ELR (cell line): ENCODE results near the gene DRGX.

Source experiments
- DNase-seq: peaks from one replicate; pipeline ENCODE4 v3.0.0-alpha.2; 2015; ENCODE audit warnings: low read depth

The DRGX gene

DNA sequence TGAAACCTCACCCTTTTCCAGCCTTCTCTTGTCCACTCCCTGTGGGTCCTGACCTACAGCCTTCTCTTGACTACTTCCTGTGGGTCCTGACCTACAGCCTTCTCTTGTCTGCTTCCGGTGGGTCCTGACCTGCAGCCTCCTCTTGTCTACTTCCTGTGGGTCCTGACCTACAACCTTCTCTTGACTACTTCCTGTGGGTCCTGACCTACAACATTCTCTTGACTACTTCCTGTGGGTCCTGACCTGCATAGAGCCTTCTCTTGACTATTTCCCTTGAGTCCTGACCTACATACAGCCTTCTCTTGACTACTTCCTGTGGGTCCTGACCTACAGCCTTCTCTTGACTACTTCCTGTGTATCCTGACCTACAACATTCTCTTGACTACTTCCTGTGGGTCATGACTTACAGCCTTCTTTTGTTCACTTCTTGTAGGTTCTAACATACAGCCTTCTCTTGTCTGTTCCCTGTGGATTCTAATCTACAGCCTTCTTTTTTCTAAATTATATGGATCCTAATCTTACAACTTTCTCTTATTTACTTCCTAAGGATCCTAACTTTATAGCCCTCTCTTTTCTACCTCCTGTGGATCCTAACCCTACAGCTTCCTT is 60.4 kb downstream of the DRGX start:
- no peak for DNase-seq

DNA sequence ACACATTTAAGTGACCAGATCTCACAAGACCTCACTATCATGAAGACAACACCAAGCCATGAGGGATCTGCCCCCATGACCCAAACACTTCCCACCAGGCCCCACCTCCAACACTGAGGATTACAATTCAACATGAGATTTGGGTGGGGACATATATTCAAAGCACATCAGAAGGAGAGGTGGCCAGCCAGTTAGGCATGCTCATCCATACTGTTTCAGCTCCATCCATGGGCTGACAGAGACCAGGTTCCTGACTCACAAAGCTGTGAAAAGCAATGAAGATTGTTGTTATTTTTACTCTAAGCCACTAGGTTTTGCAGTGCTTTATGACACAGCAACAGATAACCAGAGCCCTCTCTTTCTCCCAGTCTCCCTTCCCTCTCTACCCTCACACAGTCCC is 60.9 kb downstream of the DRGX start:
- DNase-seq, result no peak

GRCh38 chr10:49333192-49333591 is 62.7 kb downstream of the DRGX start:
- DNase-seq, result no peak

DNA sequence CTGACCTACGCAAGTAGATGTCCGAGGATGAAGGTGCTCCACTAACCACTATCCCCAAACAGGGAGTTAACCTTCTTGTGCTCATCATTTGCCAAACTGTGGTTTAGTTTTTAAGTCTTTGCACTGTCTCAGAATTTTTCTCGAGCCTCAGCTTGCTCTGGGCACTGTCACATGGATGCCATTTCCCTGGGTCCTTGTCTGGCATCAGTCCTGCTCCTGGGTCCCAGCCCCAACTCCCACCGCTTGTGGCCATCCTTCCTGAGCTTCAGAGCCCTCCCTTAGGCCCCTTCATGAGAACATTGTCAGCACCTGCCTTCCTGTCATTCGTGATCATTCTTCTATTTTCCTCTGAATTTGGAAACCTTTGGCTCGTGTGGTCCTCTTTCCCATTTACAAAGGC is 63.1 kb downstream of the DRGX start:
- DNase-seq, result no peak

DNA sequence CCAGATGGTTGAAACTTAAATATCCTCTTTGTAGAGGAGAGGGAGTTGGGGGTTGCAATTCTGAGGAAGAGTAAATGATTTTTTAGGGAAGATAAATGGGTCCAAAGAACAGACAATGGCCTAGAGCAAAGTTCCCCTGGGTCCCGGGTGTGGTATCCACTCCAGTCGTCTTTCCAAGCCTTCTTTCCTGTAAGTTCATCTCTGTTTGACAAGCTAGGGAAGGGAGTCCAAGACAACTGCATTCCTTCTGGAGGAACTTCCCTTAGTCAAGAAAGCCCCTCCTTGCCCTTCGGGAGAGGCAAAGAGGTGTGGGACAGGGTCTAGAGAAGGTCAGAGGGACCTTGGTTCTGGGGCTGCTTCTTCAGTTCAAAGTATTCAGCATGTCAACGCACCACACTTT is 63.6 kb downstream of the DRGX start:
- DNase-seq, result no peak

DNA sequence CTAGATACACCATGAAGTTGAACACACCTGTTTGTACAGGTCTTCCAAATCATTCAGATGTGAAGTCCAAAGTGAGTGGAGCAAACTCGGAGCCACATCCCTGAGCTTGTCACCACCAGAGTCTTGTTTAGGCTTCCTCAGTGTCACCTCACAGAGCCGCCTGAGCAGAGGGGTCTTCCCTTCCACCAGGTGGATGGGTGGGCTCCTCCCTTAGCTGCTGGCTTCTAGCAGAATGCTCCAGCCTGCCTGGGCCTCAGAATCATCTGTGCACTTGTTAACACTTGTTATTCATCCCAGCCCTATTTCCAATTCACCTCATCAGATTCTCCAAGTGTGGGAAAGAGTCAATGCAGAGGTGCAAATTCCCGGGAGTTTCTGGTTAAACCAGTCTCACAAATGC is 64.5 kb downstream of the DRGX start:
- DNase-seq, result no peak

DNA sequence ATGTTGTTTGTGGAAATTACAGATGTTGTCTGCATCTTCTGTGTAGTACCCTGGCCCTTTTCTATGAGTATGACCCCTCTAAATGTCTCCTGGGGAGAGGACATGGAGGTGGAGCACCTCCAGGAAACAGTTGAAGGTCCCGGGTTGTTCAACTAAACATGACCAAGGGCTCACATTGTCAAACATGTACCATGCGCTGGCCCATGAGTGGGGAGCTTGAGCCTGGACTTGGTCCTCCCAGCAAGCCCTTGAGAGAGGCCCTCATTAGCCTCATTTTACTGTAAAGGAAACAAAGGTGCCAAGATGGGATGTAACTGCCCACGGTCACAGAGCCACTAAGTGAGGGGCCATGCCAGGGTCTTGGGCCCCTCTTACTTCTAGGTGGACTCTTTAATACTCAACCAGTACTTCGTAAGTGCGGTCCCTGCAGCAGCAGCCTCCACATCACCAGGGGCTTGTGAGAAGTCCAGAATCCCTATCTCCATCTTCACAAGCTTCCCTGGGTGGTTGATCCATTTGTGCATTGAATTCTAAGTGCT is 65.7 kb downstream of the DRGX start:
- no peak for DNase-seq

DNA sequence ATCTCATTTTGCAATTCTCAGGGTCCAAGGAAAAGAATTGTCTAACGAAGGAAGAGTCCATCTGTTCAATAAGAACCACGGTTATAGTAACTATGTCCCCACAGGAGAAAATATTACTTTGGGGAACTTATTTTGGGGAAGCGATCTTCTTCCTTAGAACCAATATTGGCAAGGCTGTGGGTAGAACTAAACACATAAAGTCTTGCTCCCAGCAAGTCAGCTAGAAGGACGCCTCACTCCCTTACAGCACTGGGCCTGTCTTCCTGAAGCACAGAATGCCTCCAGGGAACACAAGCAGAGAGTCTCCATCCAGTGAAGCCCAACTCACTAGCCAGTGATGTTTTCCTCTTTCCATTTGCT is 66.8 kb downstream of the DRGX start:
- DNase-seq, result no peak

- DNase-seq, result no peak
Measured at GRCh38 chr10:49328401-49329145, 67.3 kb downstream of the DRGX start.

GRCh38 chr10:49327036-49327813 is 68.7 kb downstream of the DRGX start:
- DNase-seq, result no peak

- DNase-seq, result no peak
Measured at GRCh38 chr10:49325916-49326783, 69.7 kb downstream of the DRGX start.

DNA sequence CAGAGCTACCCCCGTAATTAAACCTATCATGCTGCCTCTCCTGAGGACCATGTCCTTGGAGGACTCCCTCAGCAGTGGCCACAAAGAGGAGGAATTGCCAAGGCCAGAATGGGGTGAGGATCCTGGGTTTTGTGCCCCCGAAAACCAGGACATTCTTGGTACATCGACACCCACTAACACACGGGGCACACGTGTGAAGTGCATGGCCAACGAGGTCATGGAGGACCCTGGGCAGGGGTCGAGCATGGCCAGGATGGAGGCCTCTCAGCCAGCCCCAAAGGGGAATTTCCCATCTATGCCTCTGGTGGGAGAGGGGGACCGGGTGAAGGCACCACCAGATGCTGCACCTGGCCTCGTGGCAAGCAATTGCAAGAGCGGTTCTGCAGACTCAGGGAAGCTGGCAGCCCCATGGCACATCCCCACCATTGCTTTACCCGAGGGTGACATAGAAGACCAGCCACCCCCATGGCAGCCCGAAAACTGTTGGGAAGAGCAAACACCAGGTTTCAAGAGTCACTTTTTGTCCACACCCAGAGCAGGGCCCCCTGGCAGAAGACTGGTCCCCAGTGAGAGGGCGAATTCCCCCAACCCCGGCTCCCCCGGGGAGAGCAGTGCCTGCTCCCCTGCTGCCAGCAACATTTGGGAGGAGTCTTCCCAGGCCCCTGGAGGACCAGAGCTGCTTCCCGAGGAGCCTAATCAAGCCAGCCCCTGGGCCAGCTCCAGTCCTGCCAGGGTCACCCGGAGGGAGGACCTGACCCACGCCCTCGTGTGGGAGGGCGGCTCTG is 70.6 kb downstream of the DRGX start:
- no peak for DNase-seq

GRCh38 chr10:49324711-49325110 is 71.2 kb downstream of the DRGX start:
- peak; percentile 27 for DNase-seq

DNA sequence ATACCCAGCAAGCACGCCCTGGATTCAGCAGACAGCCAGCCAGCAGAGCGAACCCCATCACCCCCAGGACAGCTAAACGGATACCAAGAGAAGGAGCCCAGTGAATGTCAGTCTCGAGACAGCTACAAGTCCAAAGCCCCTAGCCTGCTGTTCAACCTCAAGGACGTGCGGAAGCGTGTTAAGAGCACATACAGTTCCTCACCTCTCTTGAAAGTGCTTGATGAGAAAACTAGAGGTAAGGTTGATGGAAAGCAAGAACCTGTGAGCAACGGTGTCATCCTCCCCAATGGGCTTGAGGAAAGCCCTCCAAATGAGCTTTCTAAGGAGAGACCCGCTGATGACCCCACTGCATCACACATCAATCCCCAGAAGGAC is 72.0 kb downstream of the DRGX start:
- no peak for DNase-seq

- DNase-seq, result no peak
Measured at GRCh38 chr10:49323171-49323895, 72.6 kb downstream of the DRGX start.

DNA sequence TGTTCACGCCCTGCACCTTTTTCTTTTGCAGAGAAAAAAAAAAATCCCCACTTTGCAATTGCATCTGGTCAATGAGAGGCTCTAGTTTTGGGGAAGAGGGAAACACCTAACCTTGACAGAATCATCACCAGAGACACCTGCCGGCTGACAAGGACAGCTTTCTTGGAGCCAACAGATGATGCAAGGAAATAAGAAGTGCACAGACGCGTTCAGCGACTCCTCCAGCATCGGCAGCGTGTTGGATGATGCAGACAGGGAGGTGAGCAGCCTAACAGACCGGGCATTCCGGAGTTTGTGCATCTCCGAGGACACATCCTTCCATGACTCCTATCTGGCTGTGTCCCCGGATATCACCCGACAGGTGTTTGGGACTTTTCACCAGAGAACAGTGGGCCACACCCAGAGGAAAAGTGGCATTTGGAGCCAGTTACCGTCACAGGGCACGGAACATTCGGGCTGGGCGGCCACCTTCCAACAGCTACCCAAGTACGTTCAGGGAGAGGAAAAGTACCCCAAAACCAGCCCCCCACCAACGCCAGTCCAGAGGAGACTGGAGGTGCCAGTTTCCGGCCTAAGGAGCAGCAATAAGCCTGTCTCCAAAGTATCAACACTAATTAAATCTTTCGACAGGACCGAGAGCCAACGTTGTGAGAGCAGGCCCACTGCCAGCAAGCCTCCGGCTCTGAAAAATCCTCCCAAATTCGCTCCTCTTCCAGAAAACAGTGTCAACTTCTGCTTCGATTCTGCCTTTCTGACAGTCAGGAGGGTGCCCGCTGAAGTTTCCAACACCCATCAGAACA is 73.3 kb downstream of the DRGX start:
- DNase-seq, result no peak

- no peak for DNase-seq
Measured at GRCh38 chr10:49321021-49321420, 74.9 kb downstream of the DRGX start.

DNA sequence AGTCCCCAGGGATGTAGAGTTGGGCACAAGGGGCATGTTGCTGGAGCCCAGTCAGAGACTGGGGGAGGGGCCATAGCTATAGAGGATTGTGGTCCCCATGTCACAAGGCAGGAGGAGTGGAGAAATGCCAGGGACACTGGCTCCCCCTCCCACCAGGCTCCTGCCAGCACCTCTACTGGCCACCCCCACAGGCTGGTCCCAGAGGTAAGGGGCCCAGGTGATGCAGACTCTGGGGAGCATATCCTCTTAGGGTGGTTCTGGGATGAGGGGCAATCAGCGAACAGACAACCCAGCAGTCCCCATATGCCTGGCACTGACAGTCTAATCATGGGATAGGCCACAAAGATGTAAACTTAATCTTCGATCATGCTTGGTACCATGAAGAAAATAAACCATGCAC is 75.7 kb downstream of the DRGX start:
- no peak for DNase-seq

GRCh38 chr10:49319206-49319605 is 76.7 kb downstream of the DRGX start:
- no peak for DNase-seq

DNA sequence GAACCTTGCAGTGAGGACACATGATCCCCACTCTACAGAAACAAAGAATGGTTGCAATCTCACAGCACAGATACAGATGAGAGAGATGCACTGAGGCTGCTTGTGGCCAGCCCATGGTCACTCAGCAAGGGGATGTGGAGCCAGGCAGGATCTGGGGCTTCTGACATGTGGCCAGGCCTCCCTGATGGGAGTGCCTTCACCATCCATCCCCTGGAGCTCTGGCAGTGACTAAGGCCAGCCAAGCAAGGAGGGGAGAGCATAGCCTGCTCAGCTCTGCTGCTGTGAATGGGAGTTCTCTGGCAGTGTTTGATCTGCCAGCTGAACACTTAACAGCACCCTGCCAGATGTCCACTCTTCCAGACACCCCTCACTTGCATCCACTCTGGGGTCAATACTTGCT is 77.1 kb downstream of the DRGX start:
- DNase-seq, result no peak
